Liver (tissue), 9 donors: ENCODE data around the gene PLAA. TPM values are rescaled to one million over a fixed set of nuclear protein-coding genes. Genes with fewer than 3 reads are reported as not detected.

Experiments
- DNase-seq: peaks from one replicate; pipeline ENCODE4 v3.0.0-alpha.2; 2017; ENCODE audit warnings: low spot score
- H3K27ac ChIP-seq, 2 donors: one replicate each; pipeline ENCODE4 v1.7.0; 2013; ENCODE audit warnings: inconsistent platforms in 2 of 2, low read length in 2 of 2, control low read depth in 1 of 2, low read depth in 1 of 2, mild to moderate bottlenecking in 1 of 2
- H3K27me3 ChIP-seq, 4 donors: one replicate each; pipeline versions ENCODE4 v1.6.1 to v1.7.0; 2013; ENCODE audit warnings: low read length in 3 of 4, inconsistent platforms in 1 of 4, mild to moderate bottlenecking in 1 of 4, moderate library complexity in 1 of 4; ENCODE audit not compliant: control insufficient read depth in 4 of 4, insufficient read depth in 4 of 4
- H3K36me3 ChIP-seq, 4 donors: one replicate each; pipeline versions ENCODE4 v1.6.1 to v1.7.0; 2013; ENCODE audit warnings: low read length in 3 of 4, mild to moderate bottlenecking in 3 of 4, low read depth in 1 of 4, moderate library complexity in 1 of 4; ENCODE audit not compliant: control insufficient read depth in 4 of 4, insufficient read depth in 3 of 4
- H3K4me1 ChIP-seq, 4 donors: one replicate each; pipeline versions ENCODE4 v1.6.1 to v1.7.0; 2013; ENCODE audit warnings: low read length in 3 of 4, mild to moderate bottlenecking in 3 of 4, moderate library complexity in 1 of 4; ENCODE audit not compliant: control insufficient read depth in 4 of 4, insufficient read depth in 4 of 4
- H3K4me3 ChIP-seq, 3 donors: one replicate each; pipeline versions ENCODE4 v1.6.1 to v1.7.0; 2013; ENCODE audit warnings: low read length in 3 of 3, control low read depth in 1 of 3, low read depth in 1 of 3, mild to moderate bottlenecking in 1 of 3
- H3K9ac ChIP-seq, 2 donors: one replicate each; pipeline ENCODE4 v1.7.0; 2013; ENCODE audit warnings: low read length in 2 of 2, mild to moderate bottlenecking in 2 of 2, moderate library complexity in 2 of 2, control low read depth in 1 of 2, low read depth in 1 of 2
- H3K9me3 ChIP-seq, 4 donors: one replicate each; pipeline versions ENCODE4 v1.6.1 to v1.7.0; 2013; ENCODE audit warnings: low read length in 3 of 4; ENCODE audit not compliant: control insufficient read depth in 4 of 4
- ATF3 ChIP-seq: IDR thresholded peaks from 2 replicates; pipeline ENCODE4 v1.6.1; 2016; ENCODE audit warnings: antibody characterized with exemption
- CTCF ChIP-seq: fragments of 150-350 bp; IDR thresholded peaks from 2 replicates; pipeline ENCODE4 v1.5.1; 2017; ENCODE audit warnings: improper control_type of control experiment, low read depth, low read length; ENCODE audit not compliant: missing input control
- EGR1 ChIP-seq, 2 donors: IDR thresholded peaks; 2 replicates each; pipeline ENCODE4 v1.6.1; 2016 to 2018; ENCODE audit warnings: antibody characterized with exemption in 2 of 2, low read depth in 2 of 2
- FOXA1 ChIP-seq: IDR thresholded peaks from 2 replicates; pipeline ENCODE4 v1.6.1; 2016; ENCODE audit warnings: antibody characterized with exemption
- FOXA2 ChIP-seq: IDR thresholded peaks from 2 replicates; pipeline ENCODE4 v1.6.1; 2016; ENCODE audit warnings: antibody characterized with exemption
- GABPA ChIP-seq, 2 donors: IDR thresholded peaks in 1 of 2; conservative IDR thresholded peaks in 1 of 2; 2 replicates each; pipeline ENCODE4 v1.6.1; 2016; ENCODE audit warnings: antibody characterized with exemption in 2 of 2, mild to moderate bottlenecking in 1 of 2, moderate library complexity in 1 of 2
- HNF4A ChIP-seq, 2 donors: conservative IDR thresholded peaks; 2 replicates each; pipeline ENCODE4 v1.6.1; 2016; ENCODE audit warnings: antibody characterized with exemption in 2 of 2, mild to moderate bottlenecking in 2 of 2
- HNF4G ChIP-seq: IDR thresholded peaks from 2 replicates; pipeline ENCODE4 v1.6.1; 2016; ENCODE audit warnings: antibody characterized with exemption
- JUND ChIP-seq, 2 donors: IDR thresholded peaks; 2 replicates each; pipeline ENCODE4 v1.6.1; 2016; ENCODE audit warnings: antibody characterized with exemption in 2 of 2
- NR2F2 ChIP-seq: IDR thresholded peaks from 2 replicates; pipeline ENCODE4 v1.6.1; 2016; ENCODE audit warnings: antibody characterized with exemption
- RAD21 ChIP-seq, 2 donors: IDR thresholded peaks; 2 replicates each; pipeline ENCODE4 v1.6.1; 2016; ENCODE audit warnings: antibody characterized with exemption in 2 of 2, mild to moderate bottlenecking in 2 of 2
- REST ChIP-seq: IDR thresholded peaks from 2 replicates; pipeline ENCODE4 v1.6.1; 2016; ENCODE audit warnings: antibody characterized with exemption, mild to moderate bottlenecking
- RXRA ChIP-seq, 2 donors: IDR thresholded peaks; 2 replicates each; pipeline ENCODE4 v1.6.1; 2017 to 2018; ENCODE audit warnings: antibody characterized with exemption in 2 of 2, mild to moderate bottlenecking in 1 of 2
- SP1 ChIP-seq: IDR thresholded peaks from 2 replicates; pipeline ENCODE4 v1.6.1; 2018; ENCODE audit warnings: antibody characterized with exemption, mild to moderate bottlenecking
- TAF1 ChIP-seq: conservative IDR thresholded peaks from 2 replicates; pipeline ENCODE4 v1.6.1; 2016; ENCODE audit warnings: antibody characterized with exemption, mild to moderate bottlenecking
- WGBS: extraction: QIAGEN DNeasy Blood & Tissue Kit; methylation state at CpG from one replicate; pipeline ENCODE4 v1.1.7; 2013; 5-methylcytosine and 5-hydroxymethylcytosine counted together
- polyA plus RNA-seq, 2 donors: library from polyadenylated mRNA; stranded (reverse) in 1 of 2; unstranded in 1 of 2; fragments of 200-250 nt in 1 of 2; fragments of >200 nt in 1 of 2; fragmentation: Nextera tagmentation in 1 of 2; extraction: Ambion mirVana in 1 of 2; gene quantifications; one replicate each; pipeline versions ENCODE4 v1.2.1 to v1.2.3, GENCODE V29; 2013 to 2015
- total RNA-seq, 2 donors: library from RNA; depleted of rRNA; stranded (reverse); fragments of >200 nt; gene quantifications; one replicate each; pipeline ENCODE4 v1.2.3, GENCODE V29; 2014
- TF ChIP-seq, protein P1 (sequence below): IDR thresholded peaks from 2 replicates; pipeline ENCODE4 v1.6.1; 2016; ENCODE audit warnings: antibody characterized with exemption
- TF ChIP-seq, protein P2 (sequence below): IDR thresholded peaks from 2 replicates; pipeline ENCODE4 v1.6.1; 2016; ENCODE audit warnings: antibody characterized with exemption
- donor health status: healthy.
- donor health status: healthy.
- donor health status: healthy.
- donor health status: healthy.
- donor health status: healthy.

The PLAA gene
- total and polyA plus RNA-seq, 4 donors: 7.5 to 29.5 (median 19.2) TPM

GRCh38 chr9:26904671-26905070, 42.4 kb downstream of the PLAA start:
- H3K27ac ChIP-seq: no peak overlapping the region
- TF ChIP-seq RXRA (IDR thresholded peaks at IDR 0.05) (no peak), FOXA1 (no peak), JUND (IDR thresholded peaks at IDR 0.05) (no peak), REST (no peak), ATF3 (no peak), GABPA (IDR thresholded peaks at IDR 0.05 in 1 of 2, conservative IDR thresholded peaks at IDR 0.05 in 1 of 2) (no peak)
- TF ChIP-seq, protein P1, sequence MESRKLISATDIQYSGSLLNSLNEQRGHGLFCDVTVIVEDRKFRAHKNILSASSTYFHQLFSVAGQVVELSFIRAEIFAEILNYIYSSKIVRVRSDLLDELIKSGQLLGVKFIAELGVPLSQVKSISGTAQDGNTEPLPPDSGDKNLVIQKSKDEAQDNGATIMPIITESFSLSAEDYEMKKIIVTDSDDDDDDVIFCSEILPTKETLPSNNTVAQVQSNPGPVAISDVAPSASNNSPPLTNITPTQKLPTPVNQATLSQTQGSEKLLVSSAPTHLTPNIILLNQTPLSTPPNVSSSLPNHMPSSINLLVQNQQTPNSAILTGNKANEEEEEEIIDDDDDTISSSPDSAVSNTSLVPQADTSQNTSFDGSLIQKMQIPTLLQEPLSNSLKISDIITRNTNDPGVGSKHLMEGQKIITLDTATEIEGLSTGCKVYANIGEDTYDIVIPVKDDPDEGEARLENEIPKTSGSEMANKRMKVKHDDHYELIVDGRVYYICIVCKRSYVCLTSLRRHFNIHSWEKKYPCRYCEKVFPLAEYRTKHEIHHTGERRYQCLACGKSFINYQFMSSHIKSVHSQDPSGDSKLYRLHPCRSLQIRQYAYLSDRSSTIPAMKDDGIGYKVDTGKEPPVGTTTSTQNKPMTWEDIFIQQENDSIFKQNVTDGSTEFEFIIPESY: no peak
- WGBS: 94% methylated on average over 1 of the region's 1 CpG
- peaks cover 2 to 20% (median 11%) of the 10 kb centered on the region in 4 donors for H3K36me3 ChIP-seq
- peaks cover 0 to 2% (median 0%) of the 10 kb centered on the region in 4 donors for H3K4me1 ChIP-seq
- H3K9me3 ChIP-seq: no peaks in the 10 kb centered on the region
- no peaks in the 10 kb centered on the region for H3K27me3 ChIP-seq
- no peak for DNase-seq
- no peak overlapping the region for H3K4me3 ChIP-seq
- H3K9ac ChIP-seq: no peak overlapping the region

DNA sequence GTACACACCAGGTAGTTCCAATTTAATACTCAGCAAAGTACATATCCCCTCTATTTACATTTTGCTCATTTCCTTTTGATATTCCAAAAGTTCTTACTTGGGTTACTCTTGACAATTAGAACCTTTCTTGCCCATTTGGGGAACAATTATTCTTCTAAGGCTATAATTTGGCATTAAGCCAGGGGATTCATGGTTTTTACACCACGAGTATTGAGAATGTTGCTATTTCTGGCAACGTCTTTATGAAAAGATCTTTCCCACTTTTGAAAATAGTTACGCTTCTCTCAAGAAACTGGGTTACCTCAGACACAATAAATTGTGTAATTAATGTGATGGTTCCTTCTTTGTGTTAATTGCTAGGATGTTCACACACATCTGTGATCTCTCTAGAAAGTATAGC, 43.0 kb downstream of the PLAA start:
- WGBS: 81% methylated on average over 3 of the region's 3 CpGs
- DNase-seq: no peak
- Histone ChIP-seq H3K4me3 (no peak overlapping the region), H3K27ac (no peak overlapping the region), H3K27me3 (no peaks in the 10 kb centered on the region), H3K9me3 (no peaks in the 10 kb centered on the region), H3K36me3 (peaks cover 2 to 18% (median 11%) of the 10 kb centered on the region in 4 donors), H3K4me1 (peaks cover 0 to 2% (median 0%) of the 10 kb centered on the region in 4 donors), H3K9ac (no peak overlapping the region)
- TF ChIP-seq RAD21 (IDR thresholded peaks at IDR 0.05) (no peak), FOXA1 (no peak), TAF1 (no peak), FOXA2 (no peak), NR2F2 (no peak), SP1 (no peak), ATF3 (no peak), HNF4A (conservative IDR thresholded peaks at IDR 0.05) (no peak), CTCF (no peak), REST (no peak), EGR1 (IDR thresholded peaks at IDR 0.05; ENCODE audit: low read depth in 2 of 2) (no peak), HNF4G (no peak), GABPA (IDR thresholded peaks at IDR 0.05 in 1 of 2, conservative IDR thresholded peaks at IDR 0.05 in 1 of 2) (no peak)
- TF ChIP-seq, protein P2, sequence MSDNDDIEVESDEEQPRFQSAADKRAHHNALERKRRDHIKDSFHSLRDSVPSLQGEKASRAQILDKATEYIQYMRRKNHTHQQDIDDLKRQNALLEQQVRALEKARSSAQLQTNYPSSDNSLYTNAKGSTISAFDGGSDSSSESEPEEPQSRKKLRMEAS: no peak
- TF ChIP-seq, protein P1: no peak
